ENCODE results near the gene SRD5A1. TPM values are rescaled to one million over a fixed set of nuclear protein-coding genes. Genes with fewer than 3 reads are reported as not detected.

Gene SRD5A1
- total RNA-seq, 2 donors from 2014 or later: 15.9 to 17.4 TPM

GRCh38 chr5:6674886-6675285, 41.6 kb downstream of the SRD5A1 start:
- Histone ChIP-seq H3K27me3 (no peaks in the 10 kb centered on the region), H3K4me1 (no peaks in the 10 kb centered on the region), H3K4me3 (no peak overlapping the region), H3K36me3 (no peaks in the 10 kb centered on the region), H3K9ac (ENCODE audit: low read depth in 2 of 2, low read length in 2 of 2) (no peak overlapping the region), H3K27ac (no peak overlapping the region), H3K9me3 (no peaks in the 10 kb centered on the region)
- TF ChIP-seq CTCF (IDR thresholded peaks at IDR 0.05): no peak
- intact Hi-C loops (cut with DNase I): no loop called here
- DNase-seq: no peak

DNA sequence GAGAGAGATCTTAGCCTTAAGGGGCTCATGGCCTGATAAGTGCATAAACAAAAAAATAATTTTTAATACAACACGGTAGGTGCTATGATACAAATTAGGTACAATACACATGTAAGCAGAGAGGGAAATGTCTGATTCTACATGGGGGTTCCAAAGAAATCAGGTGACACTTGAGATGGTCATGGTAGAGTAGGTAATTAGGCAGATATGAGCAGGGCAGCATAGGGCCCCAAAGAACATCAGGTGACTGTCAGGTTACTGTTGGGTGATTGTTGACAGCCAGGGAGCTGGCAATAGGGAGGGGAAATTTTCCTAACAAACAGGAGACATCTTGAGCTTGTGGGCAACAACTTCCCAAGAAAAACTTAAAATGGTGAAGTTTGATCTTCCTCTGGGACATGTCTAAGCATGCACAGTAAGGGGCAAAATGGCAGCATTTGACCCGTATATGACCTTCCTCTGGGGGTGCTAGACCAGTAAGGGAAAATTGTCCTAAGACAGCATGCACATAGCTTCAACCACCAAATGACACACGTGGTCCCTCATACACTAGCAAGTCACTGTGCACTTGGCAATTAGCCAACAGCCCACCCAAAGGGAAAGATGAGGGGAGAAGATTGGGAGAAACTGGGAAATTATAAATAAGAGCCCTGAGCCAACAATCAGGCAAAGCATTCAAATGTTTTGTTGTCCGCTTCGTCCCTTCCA, 42.7 kb downstream of the SRD5A1 start:
- no peak overlapping the region for H3K9ac ChIP-seq (ENCODE audit: low read depth in 2 of 2, low read length in 2 of 2)
- DNase-seq: no peak
- H3K4me1 ChIP-seq: no peaks in the 10 kb centered on the region
- no peaks in the 10 kb centered on the region for H3K27me3 ChIP-seq
- TF ChIP-seq CTCF (IDR thresholded peaks at IDR 0.05): no peak
- H3K27ac ChIP-seq: no peak overlapping the region
- H3K36me3 ChIP-seq: no peaks in the 10 kb centered on the region
- no peaks in the 10 kb centered on the region for H3K9me3 ChIP-seq
- intact Hi-C loops (cut with DNase I): no loop called here
- H3K4me3 ChIP-seq: no peak overlapping the region

DNA sequence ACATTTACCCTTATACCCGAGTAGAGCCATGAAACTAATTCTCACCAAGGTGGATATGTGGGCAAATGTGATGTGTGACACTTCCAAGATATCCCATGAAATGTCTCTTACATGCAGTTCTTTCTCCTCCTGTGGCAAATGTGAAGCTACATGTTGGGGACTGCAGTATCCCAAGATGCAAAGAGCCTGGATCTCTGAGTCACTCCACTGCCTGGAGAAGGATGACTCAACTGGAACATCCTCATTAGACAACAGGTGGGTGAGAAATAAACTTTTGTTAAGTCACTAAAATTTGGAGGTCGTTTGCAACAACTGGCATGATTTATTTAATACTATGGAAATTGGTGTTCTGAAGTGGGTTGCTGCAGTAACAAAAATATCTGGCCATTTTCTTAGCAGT, 43.5 kb downstream of the SRD5A1 start:
- intact Hi-C loops (cut with DNase I): no loop called here
- no peaks in the 10 kb centered on the region for H3K4me1 ChIP-seq

DNA sequence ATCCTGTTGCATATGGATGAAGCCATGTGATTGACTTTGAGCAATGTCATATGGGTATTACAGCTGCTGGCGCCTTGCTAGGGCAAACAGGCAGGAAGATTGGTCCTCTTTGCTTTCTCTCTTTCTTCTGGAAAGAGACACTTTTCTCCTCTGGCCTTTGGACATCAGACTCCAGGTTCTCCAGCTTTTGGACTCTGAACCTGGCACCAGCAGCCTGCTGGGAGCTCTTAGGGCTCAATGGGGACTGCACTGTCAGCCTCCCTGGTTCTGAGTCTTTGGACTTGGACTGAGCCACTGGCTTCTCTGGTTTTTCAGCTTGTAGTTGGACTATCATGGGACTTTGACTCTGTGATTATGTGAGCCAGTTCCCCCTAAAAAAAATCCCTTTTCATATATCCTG, 45.1 kb downstream of the SRD5A1 start:
- intact Hi-C loops (cut with DNase I): no loop called here
- DNase-seq: no peak
- H3K27ac ChIP-seq: no peak overlapping the region
- H3K9ac ChIP-seq (ENCODE audit: low read depth in 2 of 2, low read length in 2 of 2): no peak overlapping the region
- H3K9me3 ChIP-seq: no peaks in the 10 kb centered on the region
- TF ChIP-seq CTCF (IDR thresholded peaks at IDR 0.05): no peak
- H3K4me3 ChIP-seq: no peak overlapping the region
- no peaks in the 10 kb centered on the region for H3K27me3 ChIP-seq
- no peaks in the 10 kb centered on the region for H3K4me1 ChIP-seq
- H3K36me3 ChIP-seq: no peaks in the 10 kb centered on the region

More for the DNA sequence above, 43.5 kb downstream of the SRD5A1 start:
- Histone ChIP-seq H3K9ac (ENCODE audit: low read depth in 2 of 2, low read length in 2 of 2) (no peak overlapping the region), H3K27me3 (no peaks in the 10 kb centered on the region), H3K4me3 (no peak overlapping the region), H3K27ac (no peak overlapping the region), H3K9me3 (no peaks in the 10 kb centered on the region), H3K36me3 (no peaks in the 10 kb centered on the region)
- no peak for TF ChIP-seq CTCF (IDR thresholded peaks at IDR 0.05)
- no peak for DNase-seq

- no peaks in the 10 kb centered on the region for H3K4me1 ChIP-seq
- no peaks in the 10 kb centered on the region for H3K27me3 ChIP-seq
- intact Hi-C loops (cut with DNase I): no loop called here
- H3K36me3 ChIP-seq: no peaks in the 10 kb centered on the region
- H3K27ac ChIP-seq: no peak overlapping the region
- no peak overlapping the region for H3K4me3 ChIP-seq
- DNase-seq: no peak
- TF ChIP-seq CTCF (IDR thresholded peaks at IDR 0.05): no peak
- H3K9ac ChIP-seq (ENCODE audit: low read depth in 2 of 2, low read length in 2 of 2): no peak overlapping the region
- H3K9me3 ChIP-seq: no peaks in the 10 kb centered on the region
Observed at GRCh38 chr5:6680922-6681321, 47.7 kb downstream of the SRD5A1 start.

Measured in colonic mucosa (tissue), 4 donors.